Germinal center (tissue), 1 donor: ENCODE measurements around the gene MTCH1.
A peak's percentile ranks its signal among the peaks of the same experiment; 100 is the strongest.
"Not testable (repeated sequence)": the region's sequence is repeated elsewhere in the genome, so short reads cannot be mapped to it uniquely, and the experiment has no call there.

ENCODE experiments used
- DNase-seq: peaks from one replicate; pipeline ENCODE4 v3.0.0; 2012; ENCODE audit warnings: mixed read lengths, low spot score

Gene MTCH1

GRCh38 chr6:36997811-36998722 lies 12.1 kb upstream of the MTCH1 start:
- DNase-seq = no peak

DNA sequence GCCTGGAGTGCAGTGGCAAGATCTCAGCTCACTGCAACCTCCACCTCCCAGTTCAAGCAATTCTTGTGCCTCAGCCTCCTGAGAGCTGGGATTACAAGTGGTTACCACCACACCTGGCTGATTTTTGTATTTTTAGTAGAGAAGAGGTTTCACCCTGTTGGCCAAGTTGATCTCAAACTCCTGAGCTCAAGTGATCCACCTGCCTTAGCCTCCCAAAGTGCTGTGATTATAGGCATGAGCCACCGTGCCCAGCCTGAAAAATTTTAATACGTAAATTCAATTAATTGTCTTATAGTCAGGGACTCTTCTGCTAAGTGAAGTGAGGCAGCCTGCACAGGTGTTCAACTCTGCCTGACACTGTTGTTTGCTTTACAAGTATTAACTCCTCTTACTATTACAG lies 4.4 kb upstream of the MTCH1 start:
- DNase-seq = not testable (repeated sequence)

GRCh38 chr6:36989264-36989663 lies 3.3 kb upstream of the MTCH1 start:
- no peak for DNase-seq

GRCh38 chr6:36986704-36987047 lies 680 bp upstream of the MTCH1 start:
- no peak for DNase-seq

GRCh38 chr6:36985417-36985807 lies 584 bp downstream of the MTCH1 start:
- DNase-seq = no peak

- no peak for DNase-seq
Measured at GRCh38 chr6:36984581-36985416, 1.2 kb downstream of the MTCH1 start.

GRCh38 chr6:36983538-36983937 lies 2.5 kb downstream of the MTCH1 start:
- no peak for DNase-seq

- DNase-seq = no peak
Measured at GRCh38 chr6:36980876-36981619, 4.9 kb downstream of the MTCH1 start.

GRCh38 chr6:36980129-36980528 lies 5.9 kb downstream of the MTCH1 start:
- DNase-seq = no peak

GRCh38 chr6:36979347-36979742 lies 6.7 kb downstream of the MTCH1 start:
- no peak for DNase-seq

DNA sequence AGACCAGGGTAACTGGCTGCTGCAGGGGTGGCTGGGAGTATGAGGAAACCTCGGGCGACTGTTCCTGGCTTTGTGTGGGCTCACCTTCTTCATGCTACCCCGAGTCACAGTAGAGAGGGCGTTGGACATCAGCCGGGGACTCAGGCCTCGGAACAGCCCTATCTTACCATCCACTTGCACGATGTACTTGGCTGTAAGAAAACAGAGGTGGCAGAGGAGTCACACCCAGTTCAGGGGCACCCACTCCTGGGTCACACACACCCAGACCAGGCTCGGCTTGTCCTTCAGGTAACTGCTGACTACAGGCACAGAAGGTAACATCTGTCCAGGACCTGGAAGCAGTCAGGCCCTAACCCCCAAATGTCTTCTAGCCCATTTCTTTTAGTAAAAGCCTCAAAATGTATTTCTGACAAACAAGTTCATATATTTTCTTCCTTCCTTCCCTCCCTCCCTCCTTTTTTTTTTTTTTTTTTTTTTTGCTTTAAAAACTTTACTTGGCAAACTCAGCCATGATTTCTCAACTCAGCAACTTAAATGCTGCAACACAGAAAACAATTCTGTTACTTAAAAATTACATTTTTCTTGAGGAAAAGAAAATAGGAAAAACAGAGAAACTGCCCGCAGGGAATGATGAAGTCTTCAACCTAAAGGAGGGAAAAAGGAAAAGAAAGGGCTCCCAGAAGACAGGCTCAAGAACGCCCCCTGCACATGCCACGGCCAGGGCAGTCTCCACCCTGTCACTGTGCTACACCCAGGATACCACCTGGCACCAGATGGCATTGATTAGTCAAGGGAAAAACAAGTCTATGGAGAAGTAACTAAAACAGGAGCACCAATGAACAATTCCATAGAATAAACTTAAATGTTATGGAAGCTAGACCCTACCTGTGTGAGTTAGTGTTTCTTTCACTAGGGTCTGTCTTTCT lies 7.3 kb downstream of the MTCH1 start:
- no peak for DNase-seq

DNA sequence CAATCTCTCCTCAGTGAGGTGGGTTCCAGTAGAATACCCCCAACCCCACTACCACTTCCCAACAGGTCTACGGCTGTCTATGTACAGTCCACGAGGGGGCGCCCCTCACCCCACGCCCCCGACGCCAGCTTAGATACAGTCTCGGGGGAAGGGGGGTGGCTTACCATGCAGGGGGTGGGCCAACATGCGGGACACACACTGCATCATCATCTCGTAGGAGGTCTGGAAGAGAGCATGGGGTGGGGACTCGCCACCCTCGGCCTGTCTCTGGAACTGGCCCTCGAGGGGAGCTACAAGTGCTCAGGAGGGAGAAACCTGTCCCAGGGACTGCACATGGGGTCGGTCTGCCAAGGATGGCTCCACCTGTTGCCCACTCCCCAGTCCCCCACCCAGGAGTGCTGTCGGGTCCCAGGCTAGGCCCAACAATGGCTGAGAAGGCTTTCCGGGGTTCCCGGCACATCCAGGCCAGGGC lies 8.5 kb downstream of the MTCH1 start:
- peak; percentile 71 for DNase-seq

DNA sequence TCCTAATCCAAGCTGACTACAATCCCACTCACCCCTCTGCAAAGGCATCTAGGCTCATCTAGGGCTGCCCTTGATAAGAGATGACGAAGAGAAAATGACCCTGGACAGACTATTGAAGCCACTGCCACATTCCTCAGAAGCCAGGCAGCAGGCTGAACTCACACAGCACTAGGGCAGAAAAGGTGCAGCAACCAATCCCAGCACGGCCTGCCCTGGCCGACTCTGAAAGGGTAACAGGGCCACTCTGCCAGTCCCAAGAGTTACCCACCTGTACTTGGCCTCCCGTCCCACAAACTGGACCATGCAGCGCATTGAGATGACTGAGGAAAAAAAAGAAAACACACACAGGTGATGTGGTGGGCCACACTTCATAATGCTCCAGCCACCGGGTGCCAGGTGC lies 9.1 kb downstream of the MTCH1 start:
- no peak for DNase-seq

GRCh38 chr6:36976509-36976908 lies 9.5 kb downstream of the MTCH1 start:
- no peak for DNase-seq

DNA sequence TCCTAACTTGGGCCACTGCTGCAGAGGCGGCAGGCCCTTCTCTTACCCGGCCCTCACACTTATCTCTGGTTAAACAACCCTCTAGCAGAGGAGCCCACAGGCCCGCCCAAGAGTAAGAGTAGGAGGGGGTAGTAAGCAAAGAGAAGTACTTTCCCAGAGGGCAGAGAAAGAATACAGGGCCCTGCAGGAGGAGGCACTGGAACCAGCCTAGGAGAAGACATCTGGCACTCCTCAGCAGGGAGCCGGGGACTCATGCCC lies 10.1 kb downstream of the MTCH1 start:
- DNase-seq = no peak

GRCh38 chr6:36975231-36976006 lies 10.6 kb downstream of the MTCH1 start:
- DNase-seq = no peak

GRCh38 chr6:36973647-36974046 lies 12.3 kb downstream of the MTCH1 start:
- no peak for DNase-seq

- no peak for DNase-seq
Measured at GRCh38 chr6:36973190-36973589, 12.8 kb downstream of the MTCH1 start.

- DNase-seq = no peak
Measured at GRCh38 chr6:36971921-36972673, 13.9 kb downstream of the MTCH1 start.
